Neural cell (in vitro differentiated cells): Measurements from ENCODE around the gene TTC31.

Source experiments
- EP300 ChIP-seq: fragments of 450-650 bp; conservative IDR thresholded peaks from 2 replicates; pipeline ENCODE4 v1.6.1; 2014; ENCODE audit warnings: antibody characterized with exemption, mild to moderate bottlenecking, moderate library complexity; ENCODE audit not compliant: poor library complexity, severe bottlenecking
- EZH2 ChIP-seq: fragments of 200-600, 300-800 bp; shearing (Covaris generic), sonication (generic); IDR thresholded peaks from 2 replicates; pipeline ENCODE4 v1.6.1; 2014; ENCODE audit warnings: antibody characterized with exemption, low read length, borderline replicate concordance, mild to moderate bottlenecking; ENCODE audit not compliant: insufficient read depth, poor library complexity, severe bottlenecking
- REST ChIP-seq: IDR thresholded peaks from 2 replicates; pipeline ENCODE4 v1.6.1; 2012; ENCODE audit warnings: borderline replicate concordance
- TAF1 ChIP-seq: IDR thresholded peaks from 2 replicates; pipeline ENCODE4 v1.6.1; 2012; ENCODE audit warnings: low read depth
- TF ChIP-seq, protein P1 (sequence below): fragments of 450-650 bp; IDR thresholded peaks from 2 replicates; pipeline ENCODE4 v1.5.1; 2014; ENCODE audit warnings: antibody characterized with exemption, mild to moderate bottlenecking, moderate library complexity; ENCODE audit not compliant: poor library complexity, severe bottlenecking

- TF ChIP-seq TAF1 (no peak), EZH2 (no peak), REST (no peak), EP300 (no peak)
- TF ChIP-seq, protein P1, sequence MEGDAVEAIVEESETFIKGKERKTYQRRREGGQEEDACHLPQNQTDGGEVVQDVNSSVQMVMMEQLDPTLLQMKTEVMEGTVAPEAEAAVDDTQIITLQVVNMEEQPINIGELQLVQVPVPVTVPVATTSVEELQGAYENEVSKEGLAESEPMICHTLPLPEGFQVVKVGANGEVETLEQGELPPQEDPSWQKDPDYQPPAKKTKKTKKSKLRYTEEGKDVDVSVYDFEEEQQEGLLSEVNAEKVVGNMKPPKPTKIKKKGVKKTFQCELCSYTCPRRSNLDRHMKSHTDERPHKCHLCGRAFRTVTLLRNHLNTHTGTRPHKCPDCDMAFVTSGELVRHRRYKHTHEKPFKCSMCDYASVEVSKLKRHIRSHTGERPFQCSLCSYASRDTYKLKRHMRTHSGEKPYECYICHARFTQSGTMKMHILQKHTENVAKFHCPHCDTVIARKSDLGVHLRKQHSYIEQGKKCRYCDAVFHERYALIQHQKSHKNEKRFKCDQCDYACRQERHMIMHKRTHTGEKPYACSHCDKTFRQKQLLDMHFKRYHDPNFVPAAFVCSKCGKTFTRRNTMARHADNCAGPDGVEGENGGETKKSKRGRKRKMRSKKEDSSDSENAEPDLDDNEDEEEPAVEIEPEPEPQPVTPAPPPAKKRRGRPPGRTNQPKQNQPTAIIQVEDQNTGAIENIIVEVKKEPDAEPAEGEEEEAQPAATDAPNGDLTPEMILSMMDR = no peak
Observed at GRCh38 chr2:74536166-74536950, 53.5 kb downstream of the TTC31 start.
